SIG-M5 (cell line): ENCODE data around the gene NINL.
"Not testable (repeated sequence)": the region's sequence is repeated elsewhere in the genome, so short reads cannot be mapped to it uniquely, and the experiment has no call there.

ENCODE experiments used
- DNase-seq: peaks from one replicate; lab custom pipeline; 2025; lab: John Stamatoyannopoulos, UW

The NINL gene

GRCh38 chr20:25532971-25533391 lies 52.4 kb downstream of the NINL start:
- no peak for DNase-seq

GRCh38 chr20:25532015-25532751 lies 53.1 kb downstream of the NINL start:
- no peak for DNase-seq

- DNase-seq: no peak
These were observed 55.9 kb downstream of the NINL start for GRCh38 chr20:25529295-25529951.

GRCh38 chr20:25527949-25528348 lies 57.4 kb downstream of the NINL start:
- no peak for DNase-seq

- no peak for DNase-seq
These were observed 58.9 kb downstream of the NINL start for GRCh38 chr20:25526446-25526845.

GRCh38 chr20:25525867-25526266 lies 59.5 kb downstream of the NINL start:
- DNase-seq: no peak

- DNase-seq: no peak
These were observed 60.0 kb downstream of the NINL start for GRCh38 chr20:25525295-25525694.

GRCh38 chr20:25521382-25521781 lies 63.9 kb downstream of the NINL start:
- no peak for DNase-seq

GRCh38 chr20:25517124-25517523 lies 68.2 kb downstream of the NINL start:
- no peak for DNase-seq

GRCh38 chr20:25514747-25515340 lies 70.5 kb downstream of the NINL start:
- DNase-seq: no peak

- DNase-seq: no peak
These were observed 71.1 kb downstream of the NINL start for GRCh38 chr20:25514195-25514594.

- DNase-seq: no peak
These were observed 72.6 kb downstream of the NINL start for GRCh38 chr20:25512709-25513108.

GRCh38 chr20:25511183-25511582 lies 74.1 kb downstream of the NINL start:
- DNase-seq: no peak

- no peak for DNase-seq
These were observed 74.6 kb downstream of the NINL start for GRCh38 chr20:25510721-25511120.

- DNase-seq: no peak
These were observed 75.1 kb downstream of the NINL start for GRCh38 chr20:25510202-25510601.

GRCh38 chr20:25509084-25509483 lies 76.2 kb downstream of the NINL start:
- DNase-seq: no peak

GRCh38 chr20:25508083-25508770 lies 77.1 kb downstream of the NINL start:
- DNase-seq: no peak

- DNase-seq: no peak
These were observed 77.8 kb downstream of the NINL start for GRCh38 chr20:25507385-25508082.

GRCh38 chr20:25504366-25505135 lies 80.8 kb downstream of the NINL start:
- no peak for DNase-seq

GRCh38 chr20:25503936-25504335 lies 81.4 kb downstream of the NINL start:
- no peak for DNase-seq

- not testable (repeated sequence) for DNase-seq
These were observed 82.2 kb downstream of the NINL start for GRCh38 chr20:25503051-25503639.
